22Rv1 (cell line): ENCODE measurements around the gene CKS2.

Source experiments
- ZFX ChIP-seq: fragments of 450-650 bp; IDR thresholded peaks from 2 replicates; pipeline ENCODE4 v1.6.1; 2017; ENCODE audit warnings: antibody characterized with exemption, borderline replicate concordance
- TF ChIP-seq, protein P1 (sequence below): fragments of 450-650 bp; IDR thresholded peaks from 2 replicates; pipeline ENCODE4 v1.5.1; 2017; ENCODE audit warnings: mild to moderate bottlenecking

DNA sequence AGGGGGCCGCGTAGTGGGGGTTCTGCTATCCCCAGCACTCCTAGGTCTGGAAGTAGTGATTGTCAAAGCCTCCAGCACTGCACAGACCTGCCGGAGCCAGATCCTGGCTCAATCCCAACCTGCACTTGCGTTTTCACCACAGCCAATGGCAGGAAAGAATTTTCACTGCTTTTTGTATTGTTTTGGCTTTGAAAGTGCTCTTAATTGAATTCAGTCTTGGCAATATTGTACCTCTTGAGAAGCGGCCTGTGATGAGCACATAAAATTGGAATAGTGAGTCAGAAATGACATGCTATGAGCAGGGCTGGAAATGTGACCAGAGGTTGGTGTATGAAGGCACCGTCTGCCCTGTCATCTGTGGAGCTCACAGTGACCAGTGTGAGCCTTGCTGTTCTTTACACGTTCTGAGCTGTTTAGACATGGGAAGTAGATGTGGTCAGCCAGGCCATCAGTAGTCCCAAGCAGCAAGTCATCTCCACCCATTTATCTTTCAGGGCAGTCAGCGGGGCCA is 48.8 kb downstream of the CKS2 start:
- TF ChIP-seq ZFX, result no peak
- TF ChIP-seq, protein P1, sequence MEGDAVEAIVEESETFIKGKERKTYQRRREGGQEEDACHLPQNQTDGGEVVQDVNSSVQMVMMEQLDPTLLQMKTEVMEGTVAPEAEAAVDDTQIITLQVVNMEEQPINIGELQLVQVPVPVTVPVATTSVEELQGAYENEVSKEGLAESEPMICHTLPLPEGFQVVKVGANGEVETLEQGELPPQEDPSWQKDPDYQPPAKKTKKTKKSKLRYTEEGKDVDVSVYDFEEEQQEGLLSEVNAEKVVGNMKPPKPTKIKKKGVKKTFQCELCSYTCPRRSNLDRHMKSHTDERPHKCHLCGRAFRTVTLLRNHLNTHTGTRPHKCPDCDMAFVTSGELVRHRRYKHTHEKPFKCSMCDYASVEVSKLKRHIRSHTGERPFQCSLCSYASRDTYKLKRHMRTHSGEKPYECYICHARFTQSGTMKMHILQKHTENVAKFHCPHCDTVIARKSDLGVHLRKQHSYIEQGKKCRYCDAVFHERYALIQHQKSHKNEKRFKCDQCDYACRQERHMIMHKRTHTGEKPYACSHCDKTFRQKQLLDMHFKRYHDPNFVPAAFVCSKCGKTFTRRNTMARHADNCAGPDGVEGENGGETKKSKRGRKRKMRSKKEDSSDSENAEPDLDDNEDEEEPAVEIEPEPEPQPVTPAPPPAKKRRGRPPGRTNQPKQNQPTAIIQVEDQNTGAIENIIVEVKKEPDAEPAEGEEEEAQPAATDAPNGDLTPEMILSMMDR, result no peak
